Upper lobe of right lung (tissue), 1 donor: ENCODE results near the gene TMCO5A. TPM values are rescaled to one million over a fixed set of nuclear protein-coding genes. Genes with fewer than 3 reads are reported as not detected.

ENCODE experiments used
- ATAC-seq: fragments of 200-7000 bp; cut with Tn5 transposase; one replicate; pipeline ENCODE4 v1.9.1; 2020; ENCODE audit warnings: mild to moderate bottlenecking, moderate library complexity
- DNase-seq: peaks from one replicate; pipeline ENCODE4 v3.0.0-alpha.2; 2020
- H3K27ac ChIP-seq: fragments of 200-600 bp; one replicate; pipeline ENCODE4 v1.8.0; 2022
- H3K27me3 ChIP-seq: fragments of 200-600 bp; one replicate; pipeline ENCODE4 v1.8.0; 2022; ENCODE audit warnings: mild to moderate bottlenecking
- H3K36me3 ChIP-seq: fragments of 200-600 bp; one replicate; pipeline ENCODE4 v1.8.0; 2022
- H3K4me1 ChIP-seq: fragments of 200-600 bp; one replicate; pipeline ENCODE4 v1.8.0; 2022
- H3K4me3 ChIP-seq: fragments of 200-600 bp; one replicate; pipeline ENCODE4 v1.8.0; 2022; ENCODE audit warnings: mild to moderate bottlenecking
- H3K9me3 ChIP-seq: fragments of 200-600 bp; one replicate; pipeline ENCODE4 v1.8.0; 2022
- CTCF ChIP-seq: fragments of 200-600 bp; IDR thresholded peaks from one replicate; pipeline ENCODE4 v1.8.0; 2022; ENCODE audit warnings: antibody characterized with exemption
- intact Hi-C: fragments of 100-400 bp; cut with DNase I; formaldehyde crosslinking; loops from one replicate; pipeline ENCODE4 v1.11.0; 2022
- total RNA-seq: library from RNA; stranded (reverse); fragmentation: NEBNext Ultra II Directional; extraction: Animal tissue kit (Norgen Biotek cat#: 25700); gene quantifications from one replicate; pipeline ENCODE4 v1.2.1, GENCODE V29; 2021
- donor health status: DM: no; HTN: yes; CAD: no; lungs with severe emphysema.

TMCO5A gene
- total RNA-seq, 1 donor from 2014 or later: not detected

- no peaks in the 10 kb centered on the region for H3K9me3 ChIP-seq
- ATAC-seq (peak; percentile 86), DNase-seq (no peak)
- intact Hi-C loops: no loop called here
- H3K36me3 ChIP-seq: no peaks in the 10 kb centered on the region
- H3K27ac ChIP-seq: no peak overlapping the region
- H3K4me3 ChIP-seq: no peak overlapping the region
- H3K4me1 ChIP-seq: no peaks in the 10 kb centered on the region
- no peaks in the 10 kb centered on the region for H3K27me3 ChIP-seq
- TF ChIP-seq CTCF: peak; percentile 60
Measured at GRCh38 chr15:37995461-37996347, 61.3 kb downstream of the TMCO5A start.
